SH-SY5Y (cell line): ENCODE results near the gene RNF44.

Experiments used
- GATA2 ChIP-seq: IDR thresholded peaks from 2 replicates; pipeline ENCODE4 v1.6.1; 2011; ENCODE audit warnings: mild to moderate bottlenecking, low read depth, low read length
- GATA3 ChIP-seq: IDR thresholded peaks from 2 replicates; pipeline ENCODE4 v1.6.1; 2011; ENCODE audit warnings: low read depth, mild to moderate bottlenecking, low read length, moderate library complexity

The RNF44 gene

DNA sequence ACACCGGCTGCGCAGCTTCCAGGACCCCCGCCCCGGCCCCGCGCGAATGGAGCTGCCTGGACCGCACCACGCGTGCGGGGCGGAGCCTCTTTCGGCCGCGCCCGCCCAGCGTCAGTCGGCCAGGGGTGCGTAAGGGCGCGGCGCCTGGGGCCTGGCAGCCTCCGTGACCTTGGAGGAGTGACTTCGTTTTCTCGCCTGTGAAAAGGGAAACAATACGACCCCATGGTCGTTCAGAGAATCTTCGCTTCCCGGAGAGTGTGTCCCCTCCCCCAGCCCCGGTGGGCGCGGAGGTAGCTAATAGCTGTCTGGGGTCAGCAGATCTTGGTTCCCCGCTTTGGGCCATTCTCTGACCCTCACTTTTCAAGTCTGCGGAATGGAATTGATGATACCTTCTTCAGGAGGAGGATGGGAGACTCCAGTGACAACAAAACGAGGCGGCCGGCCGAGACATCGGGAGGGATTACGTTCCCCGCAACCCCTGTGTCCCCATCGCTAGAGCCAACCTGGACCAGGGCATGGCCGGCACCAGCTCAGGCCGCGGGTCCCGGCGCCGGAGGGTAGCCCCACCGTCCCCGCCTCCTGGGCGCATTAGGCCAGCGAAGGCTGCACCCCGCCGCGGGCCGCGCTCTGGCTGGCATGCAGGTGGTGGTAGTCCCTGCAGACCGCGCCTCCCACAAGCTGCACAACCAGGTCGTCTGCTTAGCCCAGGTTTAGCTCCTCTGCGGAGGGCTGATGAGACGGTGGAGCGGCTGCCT lies 6.4 kb upstream of the RNF44 start:
- TF ChIP-seq GATA3 = no peak
- no peak for TF ChIP-seq GATA2

DNA sequence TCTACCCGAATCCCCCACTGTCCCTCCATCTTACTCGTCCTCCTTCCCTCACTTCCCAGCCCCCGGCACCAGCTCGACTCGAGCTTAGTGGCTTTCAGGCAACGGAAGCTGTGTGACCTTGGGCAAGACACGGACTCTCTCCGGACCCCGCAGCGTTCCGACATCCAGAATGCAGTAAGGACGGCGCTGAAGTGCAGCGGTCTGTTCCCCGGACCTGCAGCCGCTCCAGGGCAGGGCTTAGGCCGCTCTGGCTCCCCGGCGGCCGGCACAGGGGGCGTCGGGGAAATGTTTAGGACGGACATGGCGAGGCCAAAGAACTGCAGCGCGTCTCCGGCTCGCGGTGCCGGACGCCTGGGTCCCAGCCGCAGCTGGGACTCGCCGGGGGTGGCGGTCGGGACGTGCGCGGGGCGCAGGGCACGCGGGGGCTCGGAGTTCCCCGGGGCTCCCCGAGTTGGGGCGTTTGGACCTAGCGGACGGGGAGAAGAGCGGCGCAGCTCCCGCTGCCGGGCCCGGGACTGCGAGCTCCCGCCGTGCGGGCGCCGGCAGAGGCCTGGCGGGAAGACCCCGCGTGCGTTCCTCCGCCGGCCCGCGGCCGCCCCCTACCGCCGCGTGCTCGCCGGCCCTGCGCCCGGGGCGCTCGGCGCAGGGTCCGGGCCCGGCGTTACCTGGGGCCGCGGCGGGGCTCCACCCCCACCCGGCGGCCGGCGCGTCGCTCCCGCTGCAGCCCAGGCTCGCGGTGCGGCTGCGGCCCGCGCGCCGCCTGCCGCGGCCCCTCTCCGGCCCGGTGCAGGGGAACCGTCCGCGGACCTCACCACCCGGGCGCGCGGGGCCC lies 5.6 kb upstream of the RNF44 start:
- TF ChIP-seq GATA2 = no peak
- no peak for TF ChIP-seq GATA3

DNA sequence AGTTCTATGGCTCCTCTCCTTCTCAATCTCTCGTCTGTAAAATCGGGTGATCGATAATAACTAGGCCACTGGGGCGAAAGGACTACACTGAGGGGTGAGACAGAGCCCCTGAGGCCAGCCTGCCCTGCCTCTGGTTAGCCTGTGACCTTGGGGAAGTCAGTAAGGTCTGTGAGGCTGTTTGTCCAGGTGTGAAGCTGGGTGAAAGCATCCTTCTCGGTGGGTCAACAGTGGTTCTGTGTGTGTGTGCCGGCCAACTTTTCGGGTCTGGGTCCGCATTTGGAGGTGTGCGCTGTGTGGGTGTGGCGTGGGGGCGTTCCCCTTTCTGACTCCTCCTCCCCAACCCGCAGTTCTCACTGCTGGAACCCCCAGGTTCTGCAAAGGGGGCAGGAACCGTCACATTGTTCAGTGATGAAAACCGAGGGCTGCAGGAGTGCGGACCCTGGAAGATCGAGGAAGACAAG lies 5.0 kb upstream of the RNF44 start:
- TF ChIP-seq GATA2 = no peak
- TF ChIP-seq GATA3 = no peak

DNA sequence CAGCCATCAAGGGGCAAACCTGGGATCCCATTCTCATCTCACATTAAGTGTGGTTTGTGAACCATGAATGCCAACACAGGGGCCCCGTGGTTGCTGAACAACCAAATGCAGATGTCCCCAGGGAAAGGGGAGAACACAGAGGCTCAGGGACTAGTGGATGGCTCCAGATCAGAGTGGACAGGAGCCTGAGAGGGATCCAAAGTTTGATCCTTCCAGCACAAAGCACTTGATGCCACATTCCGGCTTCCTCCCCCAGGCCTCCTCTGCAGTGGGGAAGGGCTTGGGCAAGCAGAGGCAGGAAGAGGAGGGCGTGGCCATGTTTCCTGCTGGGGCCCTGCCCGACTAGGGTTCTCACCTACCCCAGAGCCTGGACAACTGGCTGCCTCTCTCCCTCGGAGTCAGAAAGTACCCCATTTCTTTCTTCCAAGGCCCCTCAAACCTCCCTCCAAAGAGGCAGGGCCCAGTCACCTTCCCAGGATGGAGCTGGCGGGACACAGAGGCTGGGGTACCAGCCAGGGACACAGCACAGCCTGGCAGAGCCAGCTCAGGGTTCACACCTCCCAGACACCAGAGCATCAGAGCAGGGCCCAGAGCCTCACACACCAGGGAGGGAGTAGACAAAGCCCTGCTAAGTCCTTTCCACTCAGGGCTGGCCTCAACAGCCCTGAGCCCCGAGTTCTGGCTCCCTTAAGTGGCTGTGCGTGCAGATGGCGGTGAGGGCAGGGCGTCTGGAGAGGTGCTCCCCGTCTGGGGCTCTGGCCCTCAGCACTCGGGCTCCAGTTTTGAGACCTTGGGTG lies 4.3 kb upstream of the RNF44 start:
- TF ChIP-seq GATA2 = no peak
- no peak for TF ChIP-seq GATA3

DNA sequence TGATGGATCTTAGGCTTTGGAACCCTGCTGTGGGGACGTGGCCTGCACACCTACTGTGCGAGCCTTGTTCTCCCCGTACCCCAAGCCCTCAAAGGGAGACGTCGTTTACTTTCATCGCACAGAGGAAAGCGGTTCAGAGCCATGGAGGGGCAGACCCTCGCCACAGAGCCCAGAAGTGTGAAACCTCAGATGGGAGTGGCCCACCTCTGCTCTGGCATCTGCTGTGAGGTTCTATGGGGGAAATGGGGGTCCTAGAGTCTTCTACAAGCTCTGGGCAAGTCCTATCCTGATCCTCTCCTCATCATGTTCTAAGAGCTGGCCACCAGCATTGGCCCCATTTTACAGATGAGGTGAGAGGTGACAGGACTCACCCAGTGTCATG lies 3.7 kb upstream of the RNF44 start:
- TF ChIP-seq GATA3 = no peak
- no peak for TF ChIP-seq GATA2

DNA sequence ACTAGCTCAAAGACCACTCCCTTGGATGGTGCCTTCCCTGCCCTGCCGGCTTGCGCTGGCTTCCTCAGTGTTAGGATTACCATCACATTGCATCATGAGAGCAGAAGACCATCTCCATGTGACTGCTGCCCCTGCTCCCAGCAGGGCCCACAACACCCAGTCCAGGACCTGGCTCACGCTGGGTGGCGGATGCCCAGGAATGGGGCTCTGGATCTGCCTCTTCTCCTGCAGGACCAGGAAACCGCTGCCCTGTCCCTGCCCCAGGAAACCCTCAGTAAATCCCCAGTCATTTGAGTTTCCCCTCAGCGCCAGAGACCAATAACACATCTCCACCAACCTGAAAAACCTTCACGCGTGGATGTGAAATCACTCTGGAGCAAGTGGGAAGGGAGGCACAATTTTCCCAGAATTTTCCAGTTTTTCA lies 3.3 kb upstream of the RNF44 start:
- TF ChIP-seq GATA2 = no peak
- TF ChIP-seq GATA3 = no peak

DNA sequence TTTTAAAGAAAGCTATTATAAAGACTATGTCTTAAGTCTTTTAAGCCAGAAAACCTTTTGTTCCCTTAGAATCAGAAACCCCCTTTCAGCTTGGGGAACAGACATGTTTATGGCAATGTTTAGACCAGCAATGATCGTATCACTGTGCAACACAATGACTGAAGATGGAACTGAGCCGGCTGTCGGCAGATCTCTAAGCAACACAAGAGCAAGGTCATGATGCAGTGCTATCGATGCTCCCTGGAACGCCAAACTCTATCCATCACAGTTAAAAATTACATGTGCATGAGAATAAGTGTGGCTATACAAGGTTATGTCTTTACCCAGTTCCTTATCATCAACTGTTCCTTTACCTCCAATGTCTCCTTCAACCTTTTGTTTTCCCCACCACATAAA lies 1.8 kb upstream of the RNF44 start:
- TF ChIP-seq GATA2 = 0 out of 2 replicates have a peak, but pooled peaks have one; percentile 19
- TF ChIP-seq GATA3 = no peak

DNA sequence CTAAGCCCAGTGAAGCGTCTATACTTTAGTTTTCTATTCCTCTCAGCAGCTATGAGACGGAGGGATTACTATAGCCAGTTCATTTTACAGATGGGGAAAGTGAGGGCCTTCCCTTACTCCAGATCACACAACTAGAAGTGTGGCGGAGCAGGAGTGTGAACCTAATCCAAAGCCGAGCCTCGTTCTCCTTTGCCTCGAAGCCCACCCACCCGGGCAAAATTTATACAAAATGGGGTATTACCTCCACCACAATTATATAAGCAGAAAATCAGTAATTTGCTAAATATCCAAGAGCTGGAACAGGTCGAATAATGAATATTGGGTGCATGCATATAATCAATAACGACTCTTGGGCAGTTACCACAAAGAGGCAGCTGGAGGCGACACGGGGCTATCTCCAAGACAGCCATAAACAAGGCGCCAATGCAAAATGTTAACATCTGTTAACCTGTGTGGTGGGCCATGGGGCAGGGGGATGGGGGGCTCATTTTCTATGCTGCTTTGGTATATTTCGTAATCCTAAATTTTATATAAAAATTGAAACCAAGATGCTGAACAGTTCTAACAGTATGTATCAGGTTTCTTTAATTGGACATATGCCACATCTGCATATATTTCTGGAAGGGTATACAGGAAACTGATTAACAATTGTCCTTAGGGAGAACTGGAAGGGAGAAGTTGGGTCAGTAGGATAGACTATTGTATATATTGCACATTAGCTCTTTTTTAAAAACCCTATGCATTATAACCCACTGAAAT lies 1.2 kb upstream of the RNF44 start:
- TF ChIP-seq GATA2 (no peak), GATA3 (no peak)

DNA sequence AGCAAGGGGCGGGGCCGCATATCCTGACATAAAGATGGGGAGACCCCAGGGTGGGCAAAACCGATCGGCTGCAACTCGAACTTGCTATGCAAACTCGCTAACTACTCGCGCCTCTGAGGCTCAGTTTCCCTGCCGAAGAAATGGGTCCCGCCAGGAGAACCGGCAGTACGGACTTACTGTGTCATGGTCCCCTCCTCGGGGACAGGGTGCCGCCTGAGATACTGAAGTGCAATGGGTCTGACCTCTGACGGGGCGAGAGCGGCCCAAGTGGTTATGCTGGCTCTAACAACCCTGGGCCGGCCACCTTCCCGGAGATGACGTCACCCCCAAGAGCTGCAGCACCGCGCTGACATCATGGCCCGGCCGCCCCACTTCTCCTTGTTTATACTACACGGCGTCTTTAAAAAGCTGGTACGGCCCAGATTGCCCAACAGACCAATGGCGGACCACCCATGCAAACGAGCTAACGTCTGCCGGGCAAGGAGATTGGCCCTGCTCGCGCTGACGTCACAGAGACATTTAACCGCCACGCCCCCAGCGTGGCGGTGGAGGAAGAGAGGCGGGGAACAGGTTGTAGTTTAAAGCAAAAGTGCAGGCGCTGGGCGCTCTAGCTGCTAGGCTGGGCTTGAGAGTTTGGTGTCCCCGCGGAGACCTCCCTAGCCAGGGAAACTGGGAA lies 490 bp upstream of the RNF44 start:
- TF ChIP-seq GATA2 = no peak
- no peak for TF ChIP-seq GATA3

DNA sequence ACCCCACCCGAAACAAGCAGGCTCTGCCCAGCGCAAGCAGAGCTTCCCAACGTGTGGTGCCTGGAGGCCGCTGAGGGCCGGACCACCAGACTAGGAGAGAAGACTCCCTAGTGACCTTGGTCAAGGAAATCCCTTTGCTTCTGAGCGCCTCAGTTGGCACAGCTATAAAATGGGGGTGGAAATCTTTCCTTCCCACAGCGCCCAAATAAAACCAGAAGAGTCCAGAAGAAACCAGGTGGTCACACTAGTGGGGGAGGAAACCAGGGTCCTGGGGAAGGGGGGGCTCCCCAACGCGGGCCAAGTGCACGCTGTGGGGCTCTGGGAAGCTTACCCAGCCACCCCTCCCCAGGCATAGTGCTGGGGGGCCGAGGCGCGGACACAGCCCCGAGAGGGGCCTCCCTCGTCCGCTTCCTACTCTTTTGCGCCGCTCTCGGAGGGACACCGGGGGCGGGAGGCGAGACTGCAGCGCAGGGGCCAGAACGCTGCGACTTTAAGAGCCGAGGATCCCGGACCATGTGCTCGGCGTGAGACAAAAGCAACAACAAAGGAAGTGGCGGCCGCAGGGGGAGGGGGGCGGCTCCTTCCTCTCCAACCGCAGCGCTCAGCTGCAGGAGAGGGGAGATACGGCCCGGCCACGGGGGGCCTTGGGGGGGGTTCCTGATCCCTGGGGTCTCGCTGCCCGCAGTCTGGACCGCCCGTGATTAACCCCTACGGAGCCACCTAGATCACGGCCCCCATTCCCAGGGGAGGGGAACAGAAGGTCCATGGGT lies 885 bp downstream of the RNF44 start:
- no peak for TF ChIP-seq GATA2
- no peak for TF ChIP-seq GATA3

DNA sequence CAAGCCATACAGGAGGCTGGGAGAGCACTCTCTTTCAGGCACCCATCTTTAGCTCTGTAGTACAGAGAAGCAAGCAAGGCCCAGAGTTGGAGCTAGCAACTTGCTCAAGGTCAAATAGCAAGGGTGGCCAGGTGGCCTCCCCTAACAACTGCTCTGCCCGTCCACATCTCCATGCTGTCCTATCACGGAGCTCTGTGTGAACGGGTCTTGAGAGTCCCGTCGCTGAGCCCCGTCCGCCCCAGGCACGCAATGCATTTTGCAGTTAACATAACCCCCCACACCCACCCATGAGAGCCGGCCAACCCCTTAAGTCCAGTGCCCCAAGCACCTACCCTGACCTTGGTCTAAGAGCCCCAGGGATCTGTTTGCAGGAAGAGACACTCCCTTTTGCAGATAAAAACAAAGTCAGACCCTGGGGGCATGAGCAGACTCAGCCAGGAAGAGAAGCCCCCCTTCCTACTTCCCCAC lies 1.5 kb downstream of the RNF44 start:
- TF ChIP-seq GATA3 = no peak
- TF ChIP-seq GATA2 = no peak

DNA sequence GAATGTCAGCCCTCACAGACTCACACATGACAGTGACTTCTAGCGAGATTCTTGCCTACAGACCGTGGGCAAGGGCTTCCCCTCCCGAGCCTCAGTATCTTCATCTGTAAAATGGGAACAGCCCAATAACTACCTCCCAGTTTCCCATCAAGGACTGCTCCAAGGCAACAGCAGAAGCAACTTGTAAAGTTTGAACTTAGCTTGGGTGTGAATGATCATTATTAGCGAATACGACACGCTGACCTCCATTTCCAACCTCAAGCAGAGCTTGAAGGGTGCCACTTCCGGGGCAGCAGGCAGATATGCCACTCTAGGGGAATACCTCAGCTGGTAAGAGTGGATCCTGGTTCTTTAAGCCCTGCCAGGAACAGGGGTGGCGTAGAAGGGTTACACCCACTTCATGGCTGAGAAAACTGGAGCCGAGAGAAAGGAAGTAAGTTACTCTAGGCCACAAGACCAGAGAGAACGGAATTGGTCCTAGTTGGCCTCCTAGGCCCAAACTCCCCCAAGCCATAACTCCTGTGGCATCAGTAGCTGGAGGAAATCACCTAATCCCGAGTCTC lies 2.0 kb downstream of the RNF44 start:
- no peak for TF ChIP-seq GATA2

DNA sequence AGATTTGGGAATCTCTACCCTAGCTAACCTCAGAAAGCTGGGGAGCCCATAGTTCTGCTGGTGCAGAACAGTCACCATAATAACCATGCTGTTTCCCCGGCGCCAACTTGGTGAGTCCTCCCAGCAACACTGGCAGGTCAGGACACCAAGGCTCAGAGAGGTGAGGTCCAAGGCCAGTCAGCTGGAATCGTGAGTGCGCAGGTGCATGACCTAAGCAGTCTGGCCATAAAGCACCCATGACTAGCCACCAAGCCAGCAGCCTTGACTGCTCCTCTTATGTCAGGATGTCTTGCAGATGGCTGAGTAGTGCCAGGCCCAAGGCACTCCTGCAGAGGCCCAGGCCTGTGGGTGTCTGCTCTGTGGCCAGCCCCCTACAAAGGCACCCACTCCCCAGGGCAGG lies 2.6 kb downstream of the RNF44 start:
- TF ChIP-seq GATA3 (no peak), GATA2 (no peak)
